CD4-positive, alpha-beta T cell (primary cell): Measurements from ENCODE around the gene ETNPPL. TPM values are rescaled to one million over a fixed set of nuclear protein-coding genes. Genes with fewer than 3 reads are reported as not detected.

ENCODE experiments used
- ATAC-seq: fragments of 200-7000 bp; cut with Tn5 transposase; one replicate; pipeline ENCODE4 v1.10.0; 2022; ENCODE audit warnings: mild to moderate bottlenecking; ENCODE audit not compliant: poor library complexity
- CTCF ChIA-PET: fragments of 350-600 bp; sonication (Branson Sonifier 250); formaldehyde crosslinking; loops from one replicate; lab custom pipeline; 2021; ENCODE audit warnings: antibody characterized with exemption, inconsistent platforms; lab: Charles Lee
- POLR2A ChIA-PET: fragments of 350-600 bp; sonication (Branson Sonifier 250); formaldehyde crosslinking; loops from one replicate; lab custom pipeline; 2021; ENCODE audit warnings: antibody characterized with exemption, inconsistent platforms; lab: Charles Lee
- DNase-seq, 14 experiments: peaks; one replicate each; pipeline ENCODE4 v3.0.0-alpha.2; 2013 to 2020; ENCODE audit warnings: mixed read lengths in 2 of 14
- H3K27ac ChIP-seq, 2 donors: one replicate each; pipeline versions ENCODE4 v1.5.1 to v1.7.0; 2013; ENCODE audit warnings: low read length in 2 of 2, low read depth in 1 of 2, mild to moderate bottlenecking in 1 of 2
- H3K27me3 ChIP-seq, 2 experiments: 1 replicate in 1 of 2; 2 replicates in 1 of 2; pipeline versions ENCODE4 v1.6.1 to v1.7.0; 2013; ENCODE audit warnings: low read length in 2 of 2, control low read depth in 1 of 2, mild to moderate bottlenecking in 1 of 2, moderate library complexity in 1 of 2; ENCODE audit not compliant: insufficient read depth in 2 of 2, control insufficient read depth in 1 of 2
- H3K36me3 ChIP-seq: one replicate; pipeline ENCODE4 v1.6.1; 2013; ENCODE audit warnings: low read length, control low read depth; ENCODE audit not compliant: insufficient read depth
- H3K4me1 ChIP-seq: one replicate; pipeline ENCODE4 v1.6.1; 2013; ENCODE audit warnings: low read length, control low read depth; ENCODE audit not compliant: insufficient read depth
- H3K4me3 ChIP-seq: one replicate; pipeline ENCODE4 v1.5.1; 2013; ENCODE audit warnings: mild to moderate bottlenecking, low read length, moderate library complexity
- H3K9me3 ChIP-seq, 2 experiments: 1 replicate in 1 of 2; 2 replicates in 1 of 2; pipeline versions ENCODE4 v1.6.1 to v1.7.0; 2013; ENCODE audit warnings: low read length in 2 of 2, mild to moderate bottlenecking in 2 of 2, control low read depth in 1 of 2, moderate library complexity in 1 of 2; ENCODE audit not compliant: control insufficient read depth in 1 of 2, insufficient read depth in 1 of 2
- H3K27ac Mint-ChIP-seq: one replicate; pipeline ENCODE4 v1.8.0; 2020; ENCODE audit warnings: mixed read lengths
- H3K27me3 Mint-ChIP-seq: one replicate; pipeline ENCODE4 v1.8.0; 2021; ENCODE audit warnings: mixed read lengths
- H3K36me3 Mint-ChIP-seq: one replicate; pipeline ENCODE4 v1.8.0; 2021; ENCODE audit warnings: low read depth, mixed read lengths
- H3K4me1 Mint-ChIP-seq: one replicate; pipeline ENCODE4 v1.8.0; 2021; ENCODE audit warnings: low read depth, mixed read lengths
- H3K4me3 Mint-ChIP-seq: one replicate; pipeline ENCODE4 v1.8.0; 2020; ENCODE audit warnings: mild to moderate bottlenecking, mixed read lengths
- H3K9me3 Mint-ChIP-seq: one replicate; pipeline ENCODE4 v1.8.0; 2020; ENCODE audit warnings: mixed read lengths
- CTCF ChIP-seq: fragments of 200-600 bp; IDR thresholded peaks from one replicate; pipeline ENCODE4 v1.8.0; 2022; ENCODE audit warnings: antibody characterized with exemption, mild to moderate bottlenecking
- intact Hi-C, 2 experiments: fragments of 100-400 bp; cut with DNase I in 1 of 2; cut with micrococcal nuclease in 1 of 2; formaldehyde crosslinking; loops; one replicate each; pipeline versions ENCODE4 v1.15.1 to v1.9.0; 2023 to 2025; cut with DNase I, micrococcal nuclease
- total RNA-seq, 174 experiments: library from RNA in 2 of 174; stranded (reverse) in 2 of 174; gene quantifications; one replicate each; pipeline ENCODE4 v1.2.3 and lab custom pipeline; 2021 to 2026

ETNPPL gene
- total RNA-seq, 2 experiments from 2014 or later = not detected

GRCh38 chr4:108795733-108796132 lies 32.9 kb upstream of the ETNPPL start:
- POLR2A ChIA-PET = no interaction called here
- no peaks in the 10 kb centered on the region for H3K4me1 ChIP-seq
- intact Hi-C loops = no loop called here
- no peaks in the 10 kb centered on the region for H3K27me3 Mint-ChIP-seq
- H3K9me3 ChIP-seq = no peaks in the 10 kb centered on the region
- no peaks in the 10 kb centered on the region for H3K9me3 Mint-ChIP-seq
- ATAC-seq (no peak), DNase-seq (no peak)
- no peaks in the 10 kb centered on the region for H3K36me3 Mint-ChIP-seq
- H3K4me3 ChIP-seq = no peak overlapping the region
- H3K27me3 ChIP-seq = no peaks in the 10 kb centered on the region
- no peak overlapping the region for H3K27ac Mint-ChIP-seq
- TF ChIP-seq CTCF = no peak
- H3K4me3 Mint-ChIP-seq = no peak overlapping the region
- H3K36me3 ChIP-seq = no peaks in the 10 kb centered on the region
- no peak overlapping the region for H3K27ac ChIP-seq
- CTCF ChIA-PET = no interaction called here
- no peaks in the 10 kb centered on the region for H3K4me1 Mint-ChIP-seq

GRCh38 chr4:108794136-108794535 lies 31.3 kb upstream of the ETNPPL start:
- Mint-ChIP-seq H3K4me3 (no peak overlapping the region), H3K4me1 (no peaks in the 10 kb centered on the region), H3K27ac (no peak overlapping the region), H3K27me3 (no peaks in the 10 kb centered on the region), H3K36me3 (no peaks in the 10 kb centered on the region), H3K9me3 (no peaks in the 10 kb centered on the region)
- no peaks in the 10 kb centered on the region for H3K36me3 ChIP-seq
- H3K27me3 ChIP-seq = no peaks in the 10 kb centered on the region
- POLR2A ChIA-PET = no interaction called here
- TF ChIP-seq CTCF = no peak
- no peaks in the 10 kb centered on the region for H3K9me3 ChIP-seq
- H3K27ac ChIP-seq = no peak overlapping the region
- H3K4me3 ChIP-seq = no peak overlapping the region
- intact Hi-C loops = no loop called here
- DNase-seq = no peak
- CTCF ChIA-PET = interaction anchor here (0.7 kb wide), 1 partner anchor 42 kb away, joined by 4 read pairs; no protein-coding TSS in a partner anchor
- no peaks in the 10 kb centered on the region for H3K4me1 ChIP-seq
- ATAC-seq = no peak

- Histone ChIP-seq H3K27ac (no peak overlapping the region), H3K4me1 (no peaks in the 10 kb centered on the region), H3K4me3 (no peak overlapping the region), H3K36me3 (no peaks in the 10 kb centered on the region), H3K27me3 (no peaks in the 10 kb centered on the region), H3K9me3 (no peaks in the 10 kb centered on the region)
- POLR2A ChIA-PET = no interaction called here
- Mint-ChIP-seq H3K4me1 (no peaks in the 10 kb centered on the region), H3K4me3 (no peak overlapping the region), H3K27ac (no peak overlapping the region), H3K27me3 (no peaks in the 10 kb centered on the region), H3K9me3 (no peaks in the 10 kb centered on the region), H3K36me3 (no peaks in the 10 kb centered on the region)
- TF ChIP-seq CTCF = no peak
- CTCF ChIA-PET = no interaction called here
- ATAC-seq (no peak), DNase-seq (no peak)
- intact Hi-C loops = no loop called here
These were observed 30.6 kb upstream of the ETNPPL start for GRCh38 chr4:108793415-108793814.
